ENCODE measurements around the gene PXYLP1.

PXYLP1 gene

GRCh38 chr3:141338881-141339280, 107.3 kb downstream of the PXYLP1 start:
- Histone ChIP-seq H3K27me3 (ENCODE audit: control insufficient read depth, insufficient read depth, low read length) (no peaks in the 10 kb centered on the region), H3K27ac (ENCODE audit: low read depth, low read length) (no peak overlapping the region), H3K9ac (ENCODE audit: low read depth, low read length) (no peak overlapping the region), H3K4me3 (ENCODE audit: low read depth, low read length) (no peak overlapping the region), H3K9me3 (ENCODE audit: control insufficient read depth, insufficient read depth, low read length) (no peaks in the 10 kb centered on the region), H3K4me1 (ENCODE audit: control insufficient read depth, insufficient read depth, low read length) (peaks cover 7% of the 10 kb centered on the region; the same call in 1 of the 2 replicates), H3K36me3 (ENCODE audit: control insufficient read depth, insufficient read depth, low read length) (no peaks in the 10 kb centered on the region)

- Histone ChIP-seq H3K9ac (ENCODE audit: low read depth, low read length) (no peak overlapping the region), H3K27me3 (ENCODE audit: control insufficient read depth, insufficient read depth, low read length) (no peaks in the 10 kb centered on the region), H3K4me1 (ENCODE audit: control insufficient read depth, insufficient read depth, low read length) (no peaks in the 10 kb centered on the region), H3K9me3 (ENCODE audit: control insufficient read depth, insufficient read depth, low read length) (no peaks in the 10 kb centered on the region), H3K27ac (ENCODE audit: low read depth, low read length) (no peak overlapping the region), H3K36me3 (ENCODE audit: control insufficient read depth, insufficient read depth, low read length) (no peaks in the 10 kb centered on the region), H3K4me3 (ENCODE audit: low read depth, low read length) (no peak overlapping the region)
Observed at GRCh38 chr3:141341536-141341935, 109.9 kb downstream of the PXYLP1 start.

- no peak overlapping the region for H3K9ac ChIP-seq (ENCODE audit: low read depth, low read length)
- no peak overlapping the region for H3K27ac ChIP-seq (ENCODE audit: low read depth, low read length)
- H3K36me3 ChIP-seq (ENCODE audit: control insufficient read depth, insufficient read depth, low read length), result no peaks in the 10 kb centered on the region
- H3K4me1 ChIP-seq (ENCODE audit: control insufficient read depth, insufficient read depth, low read length), result no peaks in the 10 kb centered on the region
- no peaks in the 10 kb centered on the region for H3K9me3 ChIP-seq (ENCODE audit: control insufficient read depth, insufficient read depth, low read length)
- H3K27me3 ChIP-seq (ENCODE audit: control insufficient read depth, insufficient read depth, low read length), result no peaks in the 10 kb centered on the region
- H3K4me3 ChIP-seq (ENCODE audit: low read depth, low read length), result no peak overlapping the region
Observed at GRCh38 chr3:141342386-141342785, 110.8 kb downstream of the PXYLP1 start.

- Histone ChIP-seq H3K4me3 (ENCODE audit: low read depth, low read length) (no peak overlapping the region), H3K9ac (ENCODE audit: low read depth, low read length) (no peak overlapping the region), H3K36me3 (ENCODE audit: control insufficient read depth, insufficient read depth, low read length) (no peaks in the 10 kb centered on the region), H3K9me3 (ENCODE audit: control insufficient read depth, insufficient read depth, low read length) (no peaks in the 10 kb centered on the region), H3K4me1 (ENCODE audit: control insufficient read depth, insufficient read depth, low read length) (no peaks in the 10 kb centered on the region), H3K27me3 (ENCODE audit: control insufficient read depth, insufficient read depth, low read length) (no peaks in the 10 kb centered on the region), H3K27ac (ENCODE audit: low read depth, low read length) (no peak overlapping the region)
Observed at GRCh38 chr3:141343077-141343476, 111.5 kb downstream of the PXYLP1 start.

DNA sequence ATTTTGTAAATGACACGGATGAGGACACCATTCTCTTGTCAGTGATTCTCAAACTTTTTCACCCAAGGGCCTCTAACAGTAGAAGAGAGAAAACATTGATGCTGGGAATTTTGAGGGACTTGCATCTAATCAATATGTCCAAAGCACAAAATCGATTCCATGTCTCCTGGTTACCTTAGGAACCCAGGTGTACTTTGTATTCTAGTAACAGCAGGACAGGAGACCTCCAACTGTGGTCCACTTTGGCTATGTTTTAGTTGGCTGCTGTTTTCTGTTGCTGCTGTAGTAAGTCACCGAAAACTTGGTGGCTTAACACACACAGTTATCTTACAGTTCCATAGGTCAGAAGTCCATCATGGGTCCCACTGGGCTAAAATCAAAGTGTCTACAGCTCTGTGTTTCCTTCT, 112.2 kb downstream of the PXYLP1 start:
- H3K4me1 ChIP-seq (ENCODE audit: control insufficient read depth, insufficient read depth, low read length), result peaks cover 3% of the 10 kb centered on the region; the same call in 1 of the 2 replicates
- no peak overlapping the region for H3K4me3 ChIP-seq (ENCODE audit: low read depth, low read length)
- H3K9ac ChIP-seq (ENCODE audit: low read depth, low read length), result no peak overlapping the region
- no peaks in the 10 kb centered on the region for H3K36me3 ChIP-seq (ENCODE audit: control insufficient read depth, insufficient read depth, low read length)
- H3K27me3 ChIP-seq (ENCODE audit: control insufficient read depth, insufficient read depth, low read length), result no peaks in the 10 kb centered on the region
- H3K27ac ChIP-seq (ENCODE audit: low read depth, low read length), result no peak overlapping the region
- no peaks in the 10 kb centered on the region for H3K9me3 ChIP-seq (ENCODE audit: control insufficient read depth, insufficient read depth, low read length)
